Tibial nerve (tissue), 4 donors: ENCODE data around the gene KMT2B.

Experiments used
- CTCF ChIP-seq, 5 experiments: fragments of 200-600 bp in 3 of 5; fragments of 450-650 bp in 2 of 5; sonication (generic) in 3 of 5; IDR thresholded peaks; one replicate each; pipeline ENCODE4 v1.5.1; 2016 to 2019; ENCODE audit warnings: antibody characterized with exemption in 5 of 5, mild to moderate bottlenecking in 3 of 5, moderate library complexity in 2 of 5
- EP300 ChIP-seq, 2 donors: sonication (generic); formaldehyde crosslinking; IDR thresholded peaks; one replicate each; pipeline ENCODE4 v1.6.1; 2017; ENCODE audit warnings: antibody characterized with exemption in 2 of 2, mild to moderate bottlenecking in 1 of 2
- POLR2A ChIP-seq, 2 donors: fragments of 450-650 bp; IDR thresholded peaks; one replicate each; pipeline ENCODE4 v1.6.1; 2017; ENCODE audit warnings: antibody characterized with exemption in 2 of 2, mild to moderate bottlenecking in 2 of 2, moderate library complexity in 2 of 2

GRCh38 chr19:35723671-35724070, 5.9 kb downstream of the KMT2B start:
- no peak for TF ChIP-seq CTCF (IDR thresholded peaks at IDR 0.05)
- TF ChIP-seq POLR2A (IDR thresholded peaks at IDR 0.05) = no peak
- no peak for TF ChIP-seq EP300 (IDR thresholded peaks at IDR 0.05)
